ENCODE data around the gene LRRC72. TPM values are rescaled to one million over a fixed set of nuclear protein-coding genes. Genes with fewer than 3 reads are reported as not detected.

LRRC72 gene
- total RNA-seq, 1 experiment from 2014 or later = not detected

- no peak for DNase-seq (ENCODE audit: low read depth)
- in situ Hi-C loops (cut with HindIII; ENCODE audit: low pct_unique_long_range_greater_than_20kb, low sequenced_read_pairs) = no loop called here
These were observed 71.4 kb downstream of the LRRC72 start for GRCh38 chr7:16598015-16598414.

GRCh38 chr7:16599860-16600259 lies 73.2 kb downstream of the LRRC72 start:
- in situ Hi-C loops (cut with HindIII; ENCODE audit: low pct_unique_long_range_greater_than_20kb, low sequenced_read_pairs) = no loop called here
- no peak for DNase-seq (ENCODE audit: low read depth)

GRCh38 chr7:16603633-16604032 lies 77.0 kb downstream of the LRRC72 start:
- DNase-seq (ENCODE audit: low read depth) = peak; percentile 80
- in situ Hi-C loops (cut with HindIII; ENCODE audit: low pct_unique_long_range_greater_than_20kb, low sequenced_read_pairs) = no loop called here

DNA sequence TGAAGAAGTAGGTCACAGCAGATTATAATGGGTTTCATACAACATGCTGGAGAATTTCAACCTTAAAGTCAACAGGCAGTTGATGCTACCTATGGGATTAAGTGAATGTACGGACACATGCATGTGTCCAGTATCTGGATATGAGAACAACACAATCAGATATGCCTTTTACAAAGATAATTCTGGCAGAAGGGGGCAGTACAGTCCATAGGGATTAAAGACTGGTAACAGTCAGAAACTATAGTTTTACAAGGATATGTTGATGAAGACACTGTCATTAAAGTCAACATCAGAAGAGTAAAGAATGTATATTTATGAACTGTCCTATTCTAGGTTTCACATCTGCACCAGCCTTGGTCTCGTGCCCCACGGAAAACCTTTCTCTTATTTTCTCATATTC lies 77.4 kb downstream of the LRRC72 start:
- no peak for DNase-seq (ENCODE audit: low read depth)
- in situ Hi-C loops (cut with HindIII; ENCODE audit: low pct_unique_long_range_greater_than_20kb, low sequenced_read_pairs) = no loop called here

DNA sequence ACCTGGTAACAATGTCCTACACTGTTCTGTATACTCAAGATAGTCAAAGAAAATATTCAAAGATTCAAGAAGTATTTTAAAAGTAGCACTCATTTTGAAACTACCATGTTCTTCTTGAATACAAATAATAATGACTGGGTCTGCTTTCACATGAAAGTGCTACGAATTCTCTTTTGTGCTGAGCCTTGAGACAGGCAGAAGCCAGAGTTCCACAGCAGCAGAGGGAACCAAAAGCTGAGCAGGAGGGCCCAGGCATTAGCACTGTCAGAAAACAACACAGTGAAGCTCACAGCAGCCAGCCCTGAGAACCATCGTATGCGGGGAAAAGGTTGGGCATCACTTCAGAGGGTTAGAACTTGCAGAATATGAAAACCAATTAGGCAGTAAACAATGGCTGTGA lies 80.1 kb downstream of the LRRC72 start:
- in situ Hi-C loops (cut with HindIII; ENCODE audit: low pct_unique_long_range_greater_than_20kb, low sequenced_read_pairs) = no loop called here
- no peak for DNase-seq (ENCODE audit: low read depth)

- in situ Hi-C loops (cut with HindIII; ENCODE audit: low pct_unique_long_range_greater_than_20kb, low sequenced_read_pairs) = no loop called here
These were observed 83.3 kb downstream of the LRRC72 start for GRCh38 chr7:16609842-16610450.

GRCh38 chr7:16611711-16612110 lies 85.1 kb downstream of the LRRC72 start:
- no peak for DNase-seq (ENCODE audit: low read depth)

More at GRCh38 chr7:16609842-16610450, 83.3 kb downstream of the LRRC72 start:
- peak; percentile 74 for DNase-seq (ENCODE audit: low read depth)

DNA sequence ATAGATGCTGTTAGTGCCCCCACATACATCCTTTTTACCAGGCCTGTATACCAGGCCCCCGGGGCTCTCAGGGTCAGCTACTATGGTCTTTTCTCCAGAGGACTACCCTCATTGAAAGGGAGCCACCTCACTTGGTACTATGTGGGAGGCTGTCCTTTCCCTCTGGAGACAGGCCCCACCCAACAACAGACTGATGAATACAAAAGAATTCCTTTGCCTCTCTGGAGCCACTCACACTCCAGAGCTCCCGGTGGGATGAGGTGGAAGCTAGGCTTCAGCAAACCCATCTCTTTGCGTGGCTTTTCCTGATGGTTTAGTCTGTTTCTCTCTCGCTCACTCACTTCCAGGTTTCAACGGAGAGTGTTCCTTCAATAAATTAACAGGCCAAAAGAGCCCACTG lies 88.6 kb downstream of the LRRC72 start:
- no peak for DNase-seq (ENCODE audit: low read depth)
- in situ Hi-C loops (cut with HindIII; ENCODE audit: low pct_unique_long_range_greater_than_20kb, low sequenced_read_pairs) = no loop called here

More at GRCh38 chr7:16611711-16612110, 85.1 kb downstream of the LRRC72 start:
- in situ Hi-C loops (cut with HindIII; ENCODE audit: low pct_unique_long_range_greater_than_20kb, low sequenced_read_pairs) = no loop called here

GRCh38 chr7:16616122-16616521 lies 89.5 kb downstream of the LRRC72 start:
- in situ Hi-C loops (cut with HindIII; ENCODE audit: low pct_unique_long_range_greater_than_20kb, low sequenced_read_pairs) = no loop called here
- no peak for DNase-seq (ENCODE audit: low read depth)

GRCh38 chr7:16616542-16616941 lies 89.9 kb downstream of the LRRC72 start:
- in situ Hi-C loops (cut with HindIII; ENCODE audit: low pct_unique_long_range_greater_than_20kb, low sequenced_read_pairs) = no loop called here
- no peak for DNase-seq (ENCODE audit: low read depth)

- in situ Hi-C loops (cut with HindIII; ENCODE audit: low pct_unique_long_range_greater_than_20kb, low sequenced_read_pairs) = no loop called here
- no peak for DNase-seq (ENCODE audit: low read depth)
These were observed 93.4 kb downstream of the LRRC72 start for GRCh38 chr7:16619979-16620408.

GRCh38 chr7:16626388-16626787 lies 99.8 kb downstream of the LRRC72 start:
- in situ Hi-C loops (cut with HindIII; ENCODE audit: low pct_unique_long_range_greater_than_20kb, low sequenced_read_pairs) = no loop called here
- no peak for DNase-seq (ENCODE audit: low read depth)

- no peak for DNase-seq (ENCODE audit: low read depth)
- in situ Hi-C loops (cut with HindIII; ENCODE audit: low pct_unique_long_range_greater_than_20kb, low sequenced_read_pairs) = no loop called here
These were observed 100.6 kb downstream of the LRRC72 start for GRCh38 chr7:16627236-16627635.

- in situ Hi-C loops (cut with HindIII; ENCODE audit: low pct_unique_long_range_greater_than_20kb, low sequenced_read_pairs) = no loop called here
- no peak for DNase-seq (ENCODE audit: low read depth)
These were observed 104.0 kb downstream of the LRRC72 start for GRCh38 chr7:16630654-16631053.

Other genes with a start within 250 kb of the LRRC72 start
- 1.2 and 2.0 TPM in 2 replicates for gene CRPPA, start 105.3 kb upstream of the LRRC72 start, total RNA-seq (2014; rRNA removed; shearing (Covaris generic); ENCODE audit: low replicate concordance)
- 0.26 TPM in 1 of 2 replicates, not detected in the other for gene SOSTDC1, start 61.1 kb upstream of the LRRC72 start, total RNA-seq (2014; rRNA removed; shearing (Covaris generic); ENCODE audit: low replicate concordance)
- 35.9 and 41.3 TPM in 2 replicates for gene ANKMY2, start 118.9 kb downstream of the LRRC72 start, total RNA-seq (2014; rRNA removed; shearing (Covaris generic); ENCODE audit: low replicate concordance)
- 69.3 and 79.7 TPM in 2 replicates for gene BZW2, start 119.4 kb downstream of the LRRC72 start, total RNA-seq (2014; rRNA removed; shearing (Covaris generic); ENCODE audit: low replicate concordance)
- 47.5 and 57.1 TPM in 2 replicates for gene TSPAN13, start 226.9 kb downstream of the LRRC72 start, total RNA-seq (2014; rRNA removed; shearing (Covaris generic); ENCODE audit: low replicate concordance)